ENCODE measurements around the gene TGFBR3L. TPM values are rescaled to one million over a fixed set of nuclear protein-coding genes. Genes with fewer than 3 reads are reported as not detected.

Gene TGFBR3L
- total RNA-seq, 1 experiment from 2014 or later, result 9.8 TPM

GRCh38 chr19:7881910-7882309, 32.7 kb upstream of the TGFBR3L start:
- H3K4me1 ChIP-seq, result no peaks in the 10 kb centered on the region
- no peaks in the 10 kb centered on the region for H3K36me3 ChIP-seq (ENCODE audit: control insufficient read depth, insufficient read depth, low read length)
- no peaks in the 10 kb centered on the region for H3K27me3 ChIP-seq (replicated peaks; ENCODE audit: control insufficient read depth, insufficient read depth, low read length)
- H3K4me3 ChIP-seq (ENCODE audit: low read depth, low read length), result no peak overlapping the region
- ChIA-PET POLR2A (no interaction called here), CTCF (interaction anchor here (0.6 kb wide), 1 partner anchor 1994 kb away, joined by 3 read pairs; no protein-coding TSS in a partner anchor)
- Mint-ChIP-seq H3K9me3 (ENCODE audit: unreplicated experiment) (no peaks in the 10 kb centered on the region), H3K4me3 (ENCODE audit: unreplicated experiment) (no peak overlapping the region), H3K36me3 (ENCODE audit: insufficient read depth, unreplicated experiment) (no peaks in the 10 kb centered on the region), H3K27me3 (ENCODE audit: insufficient read depth, unreplicated experiment) (no peaks in the 10 kb centered on the region), H3K4me1 (ENCODE audit: low read depth, unreplicated experiment) (no peaks in the 10 kb centered on the region), H3K27ac (ENCODE audit: unreplicated experiment) (no peak overlapping the region)
- H3K9me3 ChIP-seq, result no peaks in the 10 kb centered on the region
- intact Hi-C loops (cut with micrococcal nuclease; ENCODE audit: unreplicated experiment), result no loop called here
- no TSS peak for BruUV-seq (replicated peaks)
- no peak for DNase-seq
- TF ChIP-seq CTCF (IDR thresholded peaks at IDR 0.05; ENCODE audit: insufficient read depth in 1 of 2, low read depth in 1 of 2, low read length in 1 of 2, severe bottlenecking in 1 of 2, unreplicated experiment in 1 of 2), result no peak

GRCh38 chr19:7883105-7883504, 31.5 kb upstream of the TGFBR3L start:
- Histone ChIP-seq H3K36me3 (ENCODE audit: control insufficient read depth, insufficient read depth, low read length) (no peaks in the 10 kb centered on the region), H3K27me3 (replicated peaks; ENCODE audit: control insufficient read depth, insufficient read depth, low read length) (no peaks in the 10 kb centered on the region), H3K9me3 (no peaks in the 10 kb centered on the region), H3K4me3 (ENCODE audit: low read depth, low read length) (no peak overlapping the region), H3K4me1 (peaks cover 7% of the 10 kb centered on the region; the same call in 1 of the 2 replicates)
- Mint-ChIP-seq H3K4me3 (ENCODE audit: unreplicated experiment) (no peak overlapping the region), H3K4me1 (ENCODE audit: low read depth, unreplicated experiment) (no peaks in the 10 kb centered on the region), H3K27me3 (ENCODE audit: insufficient read depth, unreplicated experiment) (no peaks in the 10 kb centered on the region), H3K36me3 (ENCODE audit: insufficient read depth, unreplicated experiment) (no peaks in the 10 kb centered on the region), H3K27ac (ENCODE audit: unreplicated experiment) (no peak overlapping the region), H3K9me3 (ENCODE audit: unreplicated experiment) (no peaks in the 10 kb centered on the region)
- BruUV-seq (replicated peaks), result no TSS peak
- no peak for TF ChIP-seq CTCF (IDR thresholded peaks at IDR 0.05; ENCODE audit: insufficient read depth in 1 of 2, low read depth in 1 of 2, low read length in 1 of 2, severe bottlenecking in 1 of 2, unreplicated experiment in 1 of 2)
- DNase-seq, result no peak
- CTCF ChIA-PET, result interaction anchor here (1.3 kb wide), 1 partner anchor 14 kb away, joined by 8 read pairs; no protein-coding TSS in a partner anchor
- POLR2A ChIA-PET, result no interaction called here
- intact Hi-C loops (cut with micrococcal nuclease; ENCODE audit: unreplicated experiment), result no loop called here

GRCh38 chr19:7883796-7884570, 30.6 kb upstream of the TGFBR3L start:
- H3K4me1 ChIP-seq, result peaks cover 9% of the 10 kb centered on the region; the same call in 1 of the 2 replicates
- H3K9me3 Mint-ChIP-seq (ENCODE audit: unreplicated experiment), result no peaks in the 10 kb centered on the region
- H3K4me3 ChIP-seq (ENCODE audit: low read depth, low read length), result no peak overlapping the region
- H3K4me3 Mint-ChIP-seq (ENCODE audit: unreplicated experiment), result no peak overlapping the region
- H3K27me3 Mint-ChIP-seq (ENCODE audit: insufficient read depth, unreplicated experiment), result no peaks in the 10 kb centered on the region
- BruUV-seq (replicated peaks), result no TSS peak
- TF ChIP-seq CTCF (IDR thresholded peaks at IDR 0.05; ENCODE audit: insufficient read depth in 1 of 2, low read depth in 1 of 2, low read length in 1 of 2, severe bottlenecking in 1 of 2, unreplicated experiment in 1 of 2), result no peak
- POLR2A ChIA-PET, result no interaction called here
- intact Hi-C loops (cut with micrococcal nuclease; ENCODE audit: unreplicated experiment), result no loop called here
- no peak overlapping the region for H3K27ac Mint-ChIP-seq (ENCODE audit: unreplicated experiment)
- no peaks in the 10 kb centered on the region for H3K9me3 ChIP-seq
- no peaks in the 10 kb centered on the region for H3K36me3 Mint-ChIP-seq (ENCODE audit: insufficient read depth, unreplicated experiment)
- H3K4me1 Mint-ChIP-seq (ENCODE audit: low read depth, unreplicated experiment), result no peaks in the 10 kb centered on the region
- CTCF ChIA-PET, result interaction anchor here (1.3 kb wide), 1 partner anchor 15 kb away, joined by 8 read pairs; no protein-coding TSS in a partner anchor
- no peaks in the 10 kb centered on the region for H3K36me3 ChIP-seq (ENCODE audit: control insufficient read depth, insufficient read depth, low read length)
- H3K27me3 ChIP-seq (replicated peaks; ENCODE audit: control insufficient read depth, insufficient read depth, low read length), result no peaks in the 10 kb centered on the region
- no peak for DNase-seq
